ENCODE measurements around the gene HDLBP.

The HDLBP gene

DNA sequence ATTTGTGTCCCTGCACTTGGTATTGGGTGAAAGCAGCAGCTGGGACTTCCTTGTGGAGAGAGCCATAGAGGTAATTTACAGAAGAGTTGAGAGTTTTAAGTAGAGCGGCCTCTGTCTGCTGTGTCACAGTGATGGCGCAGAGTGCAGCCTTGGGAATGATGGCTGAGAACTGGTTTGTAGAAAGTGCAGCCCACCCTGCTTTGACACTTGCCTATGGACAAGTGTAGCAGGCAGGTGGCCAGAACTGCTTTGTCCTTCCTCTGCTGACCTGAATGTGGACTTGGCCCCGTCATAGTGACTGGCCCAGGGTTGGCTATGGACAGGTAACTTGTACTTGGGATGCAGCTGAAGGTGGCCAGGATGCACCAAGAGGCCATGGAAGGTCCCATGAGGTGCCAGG is 133.3 kb downstream of the HDLBP start:
- TF ChIP-seq MYC (IDR thresholded peaks at IDR 0.05; ENCODE audit: low read depth, low read length), result no peak
- no peak overlapping the region for H3K4me3 ChIP-seq (ENCODE audit: low read depth, low read length)
- no peak for DNase-seq (ENCODE audit: low read depth)

DNA sequence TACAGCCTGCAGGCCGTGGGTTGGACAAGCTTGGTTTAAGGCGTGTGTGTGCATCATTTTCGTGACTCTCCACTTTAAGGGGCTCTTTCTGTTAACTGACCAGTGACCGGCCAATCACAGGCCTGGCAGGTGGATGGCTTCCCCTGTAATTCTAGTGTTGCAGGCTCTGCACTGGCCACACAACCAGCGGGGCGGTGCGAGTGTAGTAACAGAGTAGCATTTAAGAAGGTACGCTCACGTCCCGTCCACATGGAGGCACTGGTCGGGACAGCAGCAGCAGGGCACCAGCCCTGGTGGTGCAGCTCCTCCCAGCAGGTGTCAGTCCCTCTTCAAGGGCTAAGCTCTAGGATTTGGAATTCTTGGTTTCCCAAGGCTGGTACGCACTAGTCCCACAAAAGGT is 135.0 kb downstream of the HDLBP start:
- TF ChIP-seq, protein P1, sequence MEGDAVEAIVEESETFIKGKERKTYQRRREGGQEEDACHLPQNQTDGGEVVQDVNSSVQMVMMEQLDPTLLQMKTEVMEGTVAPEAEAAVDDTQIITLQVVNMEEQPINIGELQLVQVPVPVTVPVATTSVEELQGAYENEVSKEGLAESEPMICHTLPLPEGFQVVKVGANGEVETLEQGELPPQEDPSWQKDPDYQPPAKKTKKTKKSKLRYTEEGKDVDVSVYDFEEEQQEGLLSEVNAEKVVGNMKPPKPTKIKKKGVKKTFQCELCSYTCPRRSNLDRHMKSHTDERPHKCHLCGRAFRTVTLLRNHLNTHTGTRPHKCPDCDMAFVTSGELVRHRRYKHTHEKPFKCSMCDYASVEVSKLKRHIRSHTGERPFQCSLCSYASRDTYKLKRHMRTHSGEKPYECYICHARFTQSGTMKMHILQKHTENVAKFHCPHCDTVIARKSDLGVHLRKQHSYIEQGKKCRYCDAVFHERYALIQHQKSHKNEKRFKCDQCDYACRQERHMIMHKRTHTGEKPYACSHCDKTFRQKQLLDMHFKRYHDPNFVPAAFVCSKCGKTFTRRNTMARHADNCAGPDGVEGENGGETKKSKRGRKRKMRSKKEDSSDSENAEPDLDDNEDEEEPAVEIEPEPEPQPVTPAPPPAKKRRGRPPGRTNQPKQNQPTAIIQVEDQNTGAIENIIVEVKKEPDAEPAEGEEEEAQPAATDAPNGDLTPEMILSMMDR (IDR thresholded peaks at IDR 0.05; ENCODE audit: low read depth, low read length), result no peak
- TF ChIP-seq POLR2A (IDR thresholded peaks at IDR 0.05; ENCODE audit: extremely low read depth, insufficient read length) (no peak), MYC (IDR thresholded peaks at IDR 0.05; ENCODE audit: low read depth, low read length) (no peak)
- TF ChIP-seq, protein P2, sequence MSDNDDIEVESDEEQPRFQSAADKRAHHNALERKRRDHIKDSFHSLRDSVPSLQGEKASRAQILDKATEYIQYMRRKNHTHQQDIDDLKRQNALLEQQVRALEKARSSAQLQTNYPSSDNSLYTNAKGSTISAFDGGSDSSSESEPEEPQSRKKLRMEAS (IDR thresholded peaks at IDR 0.05; ENCODE audit: low read depth, low read length), result no peak
- no peak for DNase-seq (ENCODE audit: low read depth)
- H3K4me3 ChIP-seq (ENCODE audit: low read depth, low read length), result no peak overlapping the region

DNA sequence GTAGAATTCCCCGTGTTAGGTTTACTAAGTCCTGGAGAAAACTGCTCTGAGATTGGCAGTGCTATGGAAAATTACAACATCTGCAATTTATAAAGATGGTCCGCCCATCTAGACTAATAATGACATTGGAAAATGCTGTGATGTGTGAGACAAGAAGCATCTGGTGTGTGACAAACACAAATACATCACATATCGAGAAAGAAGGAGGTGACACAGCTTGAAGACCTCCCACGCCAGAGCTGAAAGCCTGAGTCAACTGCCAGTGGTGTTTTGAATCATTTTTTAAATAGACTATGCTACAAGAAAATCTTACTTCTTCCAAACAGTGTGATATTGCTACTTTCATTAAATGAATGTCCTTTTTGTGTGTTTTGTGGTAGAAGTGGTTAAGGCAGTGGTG is 135.6 kb downstream of the HDLBP start:
- no peak for DNase-seq (ENCODE audit: low read depth)
- no peak overlapping the region for H3K4me3 ChIP-seq (ENCODE audit: low read depth, low read length)

DNA sequence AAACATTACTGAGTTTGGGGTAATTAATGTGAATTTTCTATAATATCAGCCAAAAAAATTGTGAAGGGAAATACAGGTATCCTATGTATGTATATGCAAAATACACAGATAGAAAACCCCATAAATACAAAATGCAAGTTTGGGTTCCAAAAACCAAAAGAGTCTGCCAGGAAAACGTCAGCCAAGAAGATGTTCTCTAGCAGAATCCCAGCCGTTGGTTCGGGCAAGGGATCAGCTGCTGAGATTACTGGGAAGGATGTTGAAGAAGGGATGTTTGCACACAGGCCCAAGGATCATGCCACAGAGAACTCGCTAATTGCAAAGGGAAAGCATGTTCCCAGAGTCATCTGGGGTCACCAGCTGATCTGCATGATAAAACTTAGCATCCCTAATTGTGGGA is 136.5 kb downstream of the HDLBP start:
- TF ChIP-seq MYC (IDR thresholded peaks at IDR 0.05; ENCODE audit: low read depth, low read length) (no peak), POLR2A (IDR thresholded peaks at IDR 0.05; ENCODE audit: extremely low read depth, insufficient read length) (no peak)
- TF ChIP-seq, protein P2 (IDR thresholded peaks at IDR 0.05; ENCODE audit: low read depth, low read length), result no peak
- TF ChIP-seq, protein P1 (IDR thresholded peaks at IDR 0.05; ENCODE audit: low read depth, low read length), result no peak
- no peak overlapping the region for H3K4me3 ChIP-seq (ENCODE audit: low read depth, low read length)
- no peak for DNase-seq (ENCODE audit: low read depth)

More for the DNA sequence above, 135.6 kb downstream of the HDLBP start:
- TF ChIP-seq, protein P2 (IDR thresholded peaks at IDR 0.05; ENCODE audit: low read depth, low read length), result no peak
- TF ChIP-seq POLR2A (IDR thresholded peaks at IDR 0.05; ENCODE audit: extremely low read depth, insufficient read length) (no peak), MYC (IDR thresholded peaks at IDR 0.05; ENCODE audit: low read depth, low read length) (no peak)
- TF ChIP-seq, protein P1 (IDR thresholded peaks at IDR 0.05; ENCODE audit: low read depth, low read length), result no peak

DNA sequence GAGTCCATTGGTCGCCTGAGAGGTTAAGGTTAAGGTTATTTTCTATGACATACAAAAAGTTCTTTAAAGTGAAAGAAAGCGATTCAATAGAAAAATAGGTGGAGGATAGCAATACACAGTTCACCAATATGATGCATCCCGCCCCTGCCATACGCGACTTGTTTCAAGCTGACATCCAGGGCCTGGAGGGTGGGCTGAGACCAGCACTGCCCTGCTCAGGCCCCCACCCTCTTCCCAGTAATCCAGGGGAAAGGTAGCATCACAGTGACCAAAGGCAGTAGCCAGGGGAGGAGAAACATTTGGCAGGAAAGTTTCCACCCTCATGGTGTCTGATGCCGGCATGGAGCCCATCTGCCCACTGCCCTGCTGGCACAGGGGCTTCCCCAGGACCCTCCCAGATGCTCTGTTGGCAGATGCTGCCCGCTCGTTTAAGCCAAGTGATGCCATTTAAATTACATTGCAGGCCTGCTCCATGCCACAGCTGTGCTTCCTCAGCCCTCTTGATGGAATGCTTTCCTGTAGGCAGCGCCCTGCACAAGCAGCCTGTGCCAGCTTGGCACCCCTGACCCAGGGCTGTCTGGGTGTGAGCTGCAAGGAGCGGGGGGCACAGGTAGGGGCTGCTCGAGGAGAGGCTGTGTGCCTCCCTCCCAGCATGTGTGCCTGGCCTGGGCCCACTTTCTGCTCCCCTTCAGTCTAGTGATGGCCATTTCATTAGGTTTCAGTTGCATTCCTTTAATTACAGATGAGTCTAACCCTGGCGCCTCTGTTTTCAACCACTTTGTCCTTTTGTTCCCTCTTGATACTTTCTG is 137.7 kb downstream of the HDLBP start:
- DNase-seq (ENCODE audit: low read depth), result no peak
- no peak overlapping the region for H3K4me3 ChIP-seq (ENCODE audit: low read depth, low read length)
- TF ChIP-seq MYC (IDR thresholded peaks at IDR 0.05; ENCODE audit: low read depth, low read length) (no peak), POLR2A (IDR thresholded peaks at IDR 0.05; ENCODE audit: extremely low read depth, insufficient read length) (no peak)
- TF ChIP-seq, protein P2 (IDR thresholded peaks at IDR 0.05; ENCODE audit: low read depth, low read length), result no peak
- TF ChIP-seq, protein P1 (IDR thresholded peaks at IDR 0.05; ENCODE audit: low read depth, low read length), result no peak

All from NB4 (cell line).